ENCODE measurements around the gene CAMTA1.

CAMTA1 gene

GRCh38 chr1:7068552-7068951, 283.3 kb downstream of the CAMTA1 start:
- Histone ChIP-seq H3K27me3 (ENCODE audit: control insufficient read depth in 1 of 2, insufficient read depth in 2 of 2, low read length in 2 of 2) (no peaks in the 10 kb centered on the region), H3K4me1 (ENCODE audit: insufficient read depth, low read length) (no peaks in the 10 kb centered on the region), H3K4me3 (ENCODE audit: low read depth in 1 of 2, low read length in 2 of 2) (no peak overlapping the region), H3K9ac (ENCODE audit: low read length) (no peak overlapping the region), H3K36me3 (ENCODE audit: insufficient read depth, low read length) (no peaks in the 10 kb centered on the region), H3K27ac (ENCODE audit: low read depth, low read length) (no peak overlapping the region), H3K9me3 (ENCODE audit: low read length) (no peaks in the 10 kb centered on the region)

- Histone ChIP-seq H3K27me3 (ENCODE audit: control insufficient read depth in 1 of 2, insufficient read depth in 2 of 2, low read length in 2 of 2) (no peaks in the 10 kb centered on the region), H3K36me3 (ENCODE audit: insufficient read depth, low read length) (no peaks in the 10 kb centered on the region), H3K4me1 (ENCODE audit: insufficient read depth, low read length) (no peaks in the 10 kb centered on the region), H3K9me3 (ENCODE audit: low read length) (no peaks in the 10 kb centered on the region), H3K27ac (ENCODE audit: low read depth, low read length) (no peak overlapping the region), H3K4me3 (ENCODE audit: low read depth in 1 of 2, low read length in 2 of 2) (peak overlapping the region in 1 of 2 donors; percentile 69), H3K9ac (ENCODE audit: low read length) (no peak overlapping the region)
Measured at GRCh38 chr1:7069931-7070330, 284.7 kb downstream of the CAMTA1 start.

DNA sequence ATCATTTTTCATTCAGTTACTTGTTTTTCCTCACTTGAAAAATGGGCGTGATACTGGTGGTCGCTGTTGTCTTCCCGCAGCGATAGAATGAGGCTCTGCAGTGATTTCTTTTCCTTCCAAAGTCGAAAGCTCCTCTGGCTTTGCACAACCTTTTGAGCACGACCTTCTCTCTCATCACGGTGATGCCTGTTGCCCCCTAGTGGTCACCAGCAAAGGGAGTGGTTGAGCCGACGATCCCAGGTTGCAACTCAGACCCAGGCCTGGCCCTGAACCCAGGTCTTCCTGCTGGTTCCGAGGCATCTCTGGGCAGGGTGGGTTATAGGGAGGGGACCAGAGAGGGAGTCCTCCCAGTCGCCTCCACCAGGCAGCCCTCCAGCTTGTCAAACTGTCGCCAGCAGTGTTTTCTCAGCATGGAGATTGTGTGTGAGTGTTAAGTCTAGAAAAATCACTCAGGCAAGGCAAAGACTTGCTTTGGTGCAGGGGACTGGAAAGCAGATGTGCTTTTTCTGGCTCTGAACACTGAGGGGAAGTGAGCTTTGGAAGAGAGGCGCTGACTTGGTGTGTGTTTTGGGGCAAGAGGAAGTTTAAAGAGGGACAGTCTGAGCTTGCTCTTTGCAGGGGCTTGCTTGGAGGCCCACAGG, 285.3 kb downstream of the CAMTA1 start:
- H3K27me3 ChIP-seq (ENCODE audit: control insufficient read depth in 1 of 2, insufficient read depth in 2 of 2, low read length in 2 of 2) = no peaks in the 10 kb centered on the region
- H3K4me1 ChIP-seq (ENCODE audit: insufficient read depth, low read length) = no peaks in the 10 kb centered on the region
- no peaks in the 10 kb centered on the region for H3K9me3 ChIP-seq (ENCODE audit: low read length)
- H3K9ac ChIP-seq (ENCODE audit: low read length) = no peak overlapping the region
- H3K4me3 ChIP-seq (ENCODE audit: low read depth in 1 of 2, low read length in 2 of 2) = peak overlapping the region in 1 of 2 donors; percentile 69
- H3K36me3 ChIP-seq (ENCODE audit: insufficient read depth, low read length) = no peaks in the 10 kb centered on the region
- H3K27ac ChIP-seq (ENCODE audit: low read depth, low read length) = no peak overlapping the region

GRCh38 chr1:7076117-7076516, 290.9 kb downstream of the CAMTA1 start:
- Histone ChIP-seq H3K4me1 (ENCODE audit: insufficient read depth, low read length) (no peaks in the 10 kb centered on the region), H3K27ac (ENCODE audit: low read depth, low read length) (no peak overlapping the region), H3K36me3 (ENCODE audit: insufficient read depth, low read length) (no peaks in the 10 kb centered on the region), H3K27me3 (ENCODE audit: control insufficient read depth in 1 of 2, insufficient read depth in 2 of 2, low read length in 2 of 2) (no peaks in the 10 kb centered on the region), H3K4me3 (ENCODE audit: low read depth in 1 of 2, low read length in 2 of 2) (no peak overlapping the region), H3K9me3 (ENCODE audit: low read length) (no peaks in the 10 kb centered on the region), H3K9ac (ENCODE audit: low read length) (no peak overlapping the region)

- Histone ChIP-seq H3K4me1 (ENCODE audit: insufficient read depth, low read length) (no peaks in the 10 kb centered on the region), H3K27ac (ENCODE audit: low read depth, low read length) (no peak overlapping the region), H3K27me3 (ENCODE audit: control insufficient read depth in 1 of 2, insufficient read depth in 2 of 2, low read length in 2 of 2) (no peaks in the 10 kb centered on the region), H3K9me3 (ENCODE audit: low read length) (no peaks in the 10 kb centered on the region), H3K36me3 (ENCODE audit: insufficient read depth, low read length) (no peaks in the 10 kb centered on the region), H3K4me3 (ENCODE audit: low read depth in 1 of 2, low read length in 2 of 2) (no peak overlapping the region), H3K9ac (ENCODE audit: low read length) (no peak overlapping the region)
Measured at GRCh38 chr1:7076572-7076971, 291.3 kb downstream of the CAMTA1 start.

DNA sequence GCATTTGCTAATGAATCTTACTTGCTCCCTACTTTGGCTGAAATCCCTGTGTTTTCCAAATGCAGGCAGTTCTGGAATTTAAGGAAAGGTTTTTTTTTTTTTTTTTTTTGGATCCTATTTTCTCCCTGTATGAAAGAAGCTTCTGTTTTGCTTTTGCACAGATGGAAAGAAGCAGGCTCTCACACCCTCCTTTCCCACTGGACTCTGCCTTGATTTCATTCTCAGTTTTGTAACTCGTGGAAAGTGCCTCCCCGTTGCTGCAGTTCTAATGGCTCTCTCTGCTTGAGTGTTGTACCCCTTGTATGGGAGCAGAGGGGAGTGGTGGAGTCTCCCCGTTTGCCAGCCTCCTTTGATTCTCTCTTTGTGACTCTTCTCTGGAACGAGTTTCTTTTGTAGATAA, 291.9 kb downstream of the CAMTA1 start:
- Histone ChIP-seq H3K27ac (ENCODE audit: low read depth, low read length) (no peak overlapping the region), H3K27me3 (ENCODE audit: control insufficient read depth in 1 of 2, insufficient read depth in 2 of 2, low read length in 2 of 2) (no peaks in the 10 kb centered on the region)

GRCh38 chr1:7077970-7078369, 292.7 kb downstream of the CAMTA1 start:
- H3K4me3 ChIP-seq (ENCODE audit: low read depth in 1 of 2, low read length in 2 of 2) = no peak overlapping the region
- no peaks in the 10 kb centered on the region for H3K4me1 ChIP-seq (ENCODE audit: insufficient read depth, low read length)
- H3K9me3 ChIP-seq (ENCODE audit: low read length) = no peaks in the 10 kb centered on the region
- H3K27me3 ChIP-seq (ENCODE audit: control insufficient read depth in 1 of 2, insufficient read depth in 2 of 2, low read length in 2 of 2) = no peaks in the 10 kb centered on the region
- no peaks in the 10 kb centered on the region for H3K36me3 ChIP-seq (ENCODE audit: insufficient read depth, low read length)
- no peak overlapping the region for H3K9ac ChIP-seq (ENCODE audit: low read length)
- H3K27ac ChIP-seq (ENCODE audit: low read depth, low read length) = no peak overlapping the region

More for the DNA sequence above, 291.9 kb downstream of the CAMTA1 start:
- H3K4me3 ChIP-seq (ENCODE audit: low read depth in 1 of 2, low read length in 2 of 2) = no peak overlapping the region
- no peaks in the 10 kb centered on the region for H3K36me3 ChIP-seq (ENCODE audit: insufficient read depth, low read length)
- H3K4me1 ChIP-seq (ENCODE audit: insufficient read depth, low read length) = no peaks in the 10 kb centered on the region
- no peak overlapping the region for H3K9ac ChIP-seq (ENCODE audit: low read length)
- no peaks in the 10 kb centered on the region for H3K9me3 ChIP-seq (ENCODE audit: low read length)

GRCh38 chr1:7079637-7080036, 294.4 kb downstream of the CAMTA1 start:
- Histone ChIP-seq H3K4me3 (ENCODE audit: low read depth in 1 of 2, low read length in 2 of 2) (no peak overlapping the region), H3K36me3 (ENCODE audit: insufficient read depth, low read length) (no peaks in the 10 kb centered on the region), H3K9me3 (ENCODE audit: low read length) (no peaks in the 10 kb centered on the region), H3K27me3 (ENCODE audit: control insufficient read depth in 1 of 2, insufficient read depth in 2 of 2, low read length in 2 of 2) (no peaks in the 10 kb centered on the region), H3K4me1 (ENCODE audit: insufficient read depth, low read length) (no peaks in the 10 kb centered on the region), H3K9ac (ENCODE audit: low read length) (no peak overlapping the region), H3K27ac (ENCODE audit: low read depth, low read length) (no peak overlapping the region)

- H3K9me3 ChIP-seq (ENCODE audit: low read length) = no peaks in the 10 kb centered on the region
- H3K36me3 ChIP-seq (ENCODE audit: insufficient read depth, low read length) = no peaks in the 10 kb centered on the region
- H3K4me1 ChIP-seq (ENCODE audit: insufficient read depth, low read length) = no peaks in the 10 kb centered on the region
- no peak overlapping the region for H3K4me3 ChIP-seq (ENCODE audit: low read depth in 1 of 2, low read length in 2 of 2)
- no peak overlapping the region for H3K27ac ChIP-seq (ENCODE audit: low read depth, low read length)
- H3K27me3 ChIP-seq (ENCODE audit: control insufficient read depth in 1 of 2, insufficient read depth in 2 of 2, low read length in 2 of 2) = no peaks in the 10 kb centered on the region
- no peak overlapping the region for H3K9ac ChIP-seq (ENCODE audit: low read length)
Measured at GRCh38 chr1:7084232-7084894, 299.1 kb downstream of the CAMTA1 start.

DNA sequence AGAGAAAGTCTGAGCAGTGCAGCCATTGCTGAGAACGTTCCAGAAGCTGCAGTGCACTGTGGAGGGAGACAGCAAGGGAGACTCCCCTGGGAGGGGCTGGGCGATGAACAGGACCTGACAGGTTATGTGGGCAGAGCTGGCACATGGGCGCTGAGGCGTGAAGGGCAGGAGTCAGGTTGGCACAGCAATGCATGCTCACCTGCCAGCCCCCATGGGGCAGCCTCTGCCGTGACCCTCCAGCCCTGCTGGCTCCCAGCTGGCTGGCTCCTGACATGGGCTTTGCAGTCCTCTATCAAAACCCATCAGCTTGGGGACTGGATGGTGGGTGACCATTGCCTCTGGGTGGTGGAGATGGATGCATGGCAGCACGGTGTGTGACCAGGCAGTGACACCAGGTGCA, 300.3 kb downstream of the CAMTA1 start:
- Histone ChIP-seq H3K9ac (ENCODE audit: low read length) (no peak overlapping the region), H3K27me3 (ENCODE audit: control insufficient read depth in 1 of 2, insufficient read depth in 2 of 2, low read length in 2 of 2) (no peaks in the 10 kb centered on the region), H3K9me3 (ENCODE audit: low read length) (no peaks in the 10 kb centered on the region), H3K27ac (ENCODE audit: low read depth, low read length) (no peak overlapping the region), H3K36me3 (ENCODE audit: insufficient read depth, low read length) (no peaks in the 10 kb centered on the region), H3K4me1 (ENCODE audit: insufficient read depth, low read length) (no peaks in the 10 kb centered on the region), H3K4me3 (ENCODE audit: low read depth in 1 of 2, low read length in 2 of 2) (no peak overlapping the region)

GRCh38 chr1:7086106-7086505, 300.9 kb downstream of the CAMTA1 start:
- Histone ChIP-seq H3K9me3 (ENCODE audit: low read length) (no peaks in the 10 kb centered on the region), H3K36me3 (ENCODE audit: insufficient read depth, low read length) (no peaks in the 10 kb centered on the region), H3K4me1 (ENCODE audit: insufficient read depth, low read length) (no peaks in the 10 kb centered on the region), H3K27me3 (ENCODE audit: control insufficient read depth in 1 of 2, insufficient read depth in 2 of 2, low read length in 2 of 2) (no peaks in the 10 kb centered on the region), H3K4me3 (ENCODE audit: low read depth in 1 of 2, low read length in 2 of 2) (no peak overlapping the region), H3K9ac (ENCODE audit: low read length) (no peak overlapping the region), H3K27ac (ENCODE audit: low read depth, low read length) (no peak overlapping the region)

- no peak overlapping the region for H3K4me3 ChIP-seq (ENCODE audit: low read depth in 1 of 2, low read length in 2 of 2)
Measured at GRCh38 chr1:7087888-7088287, 302.6 kb downstream of the CAMTA1 start.

More at GRCh38 chr1:7087888-7088287, 302.6 kb downstream of the CAMTA1 start:
- H3K27me3 ChIP-seq (ENCODE audit: control insufficient read depth in 1 of 2, insufficient read depth in 2 of 2, low read length in 2 of 2) = no peaks in the 10 kb centered on the region
- H3K36me3 ChIP-seq (ENCODE audit: insufficient read depth, low read length) = no peaks in the 10 kb centered on the region
- H3K4me1 ChIP-seq (ENCODE audit: insufficient read depth, low read length) = no peaks in the 10 kb centered on the region
- H3K9me3 ChIP-seq (ENCODE audit: low read length) = no peaks in the 10 kb centered on the region
- H3K27ac ChIP-seq (ENCODE audit: low read depth, low read length) = no peak overlapping the region
- H3K9ac ChIP-seq (ENCODE audit: low read length) = no peak overlapping the region

Measured in muscle layer of colon (tissue), 2 donors.